Neural cell (in vitro differentiated cells): Measurements from ENCODE around the gene S100A2. TPM values are rescaled to one million over a fixed set of nuclear protein-coding genes. Genes with fewer than 3 reads are reported as not detected.
"Not testable (repeated sequence)": the region's sequence is repeated elsewhere in the genome, so short reads cannot be mapped to it uniquely, and the experiment has no call there.

Experiments
- H2AFZ ChIP-seq: fragments of 200-600, 300-800 bp; sonication (generic), shearing (Covaris generic); 2 replicates; pipeline ENCODE4 v1.6.0; 2014; ENCODE audit warnings: low read depth, mild to moderate bottlenecking, antibody characterized with exemption, low read length, moderate library complexity
- H3F3A ChIP-seq: fragments of 200-600 bp; shearing (Covaris generic); 2 replicates; pipeline ENCODE4 v1.6.1; 2016; ENCODE audit warnings: mild to moderate bottlenecking, moderate library complexity, mixed read lengths, antibody characterized with exemption, low read length; ENCODE audit not compliant: insufficient read depth, poor library complexity, severe bottlenecking
- H3K27ac ChIP-seq: fragments of 200-600, 300-800 bp; sonication (generic), shearing (Covaris generic); 2 replicates; pipeline ENCODE4 v1.5.1; 2014; ENCODE audit warnings: mild to moderate bottlenecking, low read length, moderate library complexity
- H3K27me3 ChIP-seq: fragments of 300-800, 200-600 bp; sonication (generic), shearing (Covaris generic); 2 replicates; pipeline ENCODE4 v1.6.0; 2014; ENCODE audit warnings: mild to moderate bottlenecking, low read depth, low read length, moderate library complexity; ENCODE audit not compliant: insufficient read depth
- H3K36me3 ChIP-seq: fragments of 300-800, 200-600 bp; sonication (generic), shearing (Covaris generic); 2 replicates; pipeline ENCODE4 v1.5.1; 2014; ENCODE audit warnings: mild to moderate bottlenecking, antibody characterized with exemption, low read length, moderate library complexity; ENCODE audit not compliant: insufficient read depth
- H3K4me2 ChIP-seq: fragments of 300-800, 200-600 bp; sonication (generic), shearing (Covaris generic); 2 replicates; pipeline ENCODE4 v1.6.0; 2014; ENCODE audit warnings: mild to moderate bottlenecking, low read length
- H3K4me3 ChIP-seq: fragments of 300-800, 200-600 bp; sonication (generic), shearing (Covaris generic); 2 replicates; pipeline ENCODE4 v1.5.1; 2014; ENCODE audit warnings: mild to moderate bottlenecking, low read length, moderate library complexity
- H3K79me2 ChIP-seq: fragments of 200-600 bp; shearing (Covaris generic); replicated peaks from 2 replicates; pipeline ENCODE4 v1.6.0; 2014; ENCODE audit warnings: mild to moderate bottlenecking, low read length, moderate library complexity; ENCODE audit not compliant: insufficient read depth
- H3K9ac ChIP-seq: fragments of 300-800, 200-600 bp; sonication (generic), shearing (Covaris generic); 2 replicates; pipeline ENCODE4 v1.6.1; 2016; ENCODE audit warnings: mild to moderate bottlenecking, low read length, mixed read lengths
- H3K9me2 ChIP-seq: fragments of 200-600 bp; shearing (Covaris generic); 2 replicates; pipeline ENCODE4 v1.6.1; 2016; ENCODE audit warnings: mild to moderate bottlenecking, low read length, mixed read lengths; ENCODE audit not compliant: insufficient read depth
- H3K9me3 ChIP-seq: fragments of 200-600, 300-800 bp; sonication (generic), shearing (Covaris generic); 2 replicates; pipeline ENCODE4 v1.6.1; 2016; ENCODE audit warnings: mild to moderate bottlenecking, mixed run types, low read length, moderate library complexity, mixed read lengths
- H4K20me1 ChIP-seq: fragments of 200-600 bp; shearing (Covaris generic); 2 replicates; pipeline ENCODE4 v1.6.1; 2016; ENCODE audit warnings: mild to moderate bottlenecking, mixed run types; ENCODE audit not compliant: insufficient read depth
- CTCF ChIP-seq: fragments of 450-650 bp; IDR thresholded peaks from 2 replicates; pipeline ENCODE4 v1.5.1; 2014; ENCODE audit warnings: antibody characterized with exemption, mild to moderate bottlenecking, moderate library complexity; ENCODE audit not compliant: poor library complexity, severe bottlenecking
- EP300 ChIP-seq: fragments of 450-650 bp; conservative IDR thresholded peaks from 2 replicates; pipeline ENCODE4 v1.6.1; 2014; ENCODE audit warnings: antibody characterized with exemption, mild to moderate bottlenecking, moderate library complexity; ENCODE audit not compliant: poor library complexity, severe bottlenecking
- EZH2 ChIP-seq: fragments of 200-600, 300-800 bp; shearing (Covaris generic), sonication (generic); IDR thresholded peaks from 2 replicates; pipeline ENCODE4 v1.6.1; 2014; ENCODE audit warnings: antibody characterized with exemption, low read length, borderline replicate concordance, mild to moderate bottlenecking; ENCODE audit not compliant: insufficient read depth, poor library complexity, severe bottlenecking
- MXI1 ChIP-seq: fragments of 450-650 bp; conservative IDR thresholded peaks from 2 replicates; pipeline ENCODE4 v1.6.1; 2014; ENCODE audit warnings: antibody characterized with exemption, mild to moderate bottlenecking; ENCODE audit not compliant: poor library complexity, severe bottlenecking
- POLR2AphosphoS5 ChIP-seq: IDR thresholded peaks from 2 replicates; pipeline ENCODE4 v1.6.1; 2012
- RAD21 ChIP-seq: fragments of 450-650 bp; conservative IDR thresholded peaks from 2 replicates; pipeline ENCODE4 v1.6.1; 2014; ENCODE audit warnings: antibody characterized with exemption, mild to moderate bottlenecking, moderate library complexity
- REST ChIP-seq: IDR thresholded peaks from 2 replicates; pipeline ENCODE4 v1.6.1; 2012; ENCODE audit warnings: borderline replicate concordance
- SMC3 ChIP-seq: fragments of 450-650 bp; conservative IDR thresholded peaks from 2 replicates; pipeline ENCODE4 v1.6.1; 2014; ENCODE audit warnings: antibody characterized with exemption, mild to moderate bottlenecking, moderate library complexity; ENCODE audit not compliant: poor library complexity
- TAF1 ChIP-seq: IDR thresholded peaks from 2 replicates; pipeline ENCODE4 v1.6.1; 2012; ENCODE audit warnings: low read depth
- polyA plus RNA-seq: library from polyadenylated mRNA; depleted of rRNA; stranded (reverse); fragments of >200 nt; gene quantifications from 2 replicates; pipeline ENCODE4 v1.2.3, GENCODE V29; 2014

Gene S100A2
- polyA plus RNA-seq, 1 donor from 2014 or later, result not detected

- no peaks in the 10 kb centered on the region for H3K9me2 ChIP-seq
- H3K79me2 ChIP-seq, result no peaks in the 10 kb centered on the region
- H3K27me3 ChIP-seq, result no peaks in the 10 kb centered on the region
- H3K27ac ChIP-seq, result no peak overlapping the region
- H3K4me3 ChIP-seq, result no peak overlapping the region
- no peaks in the 10 kb centered on the region for H3K36me3 ChIP-seq
- H2AFZ ChIP-seq, result no peak overlapping the region
- H4K20me1 ChIP-seq, result no peaks in the 10 kb centered on the region
- TF ChIP-seq EZH2, result no peak
- TF ChIP-seq POLR2AphosphoS5, result no peak
- no peak for TF ChIP-seq RAD21
- TF ChIP-seq SMC3, result no peak
- no peak for TF ChIP-seq TAF1
- H3K9ac ChIP-seq, result no peak overlapping the region
- no peaks in the 10 kb centered on the region for H3K9me3 ChIP-seq
- H3F3A ChIP-seq, result no peaks in the 10 kb centered on the region
- H3K4me2 ChIP-seq, result no peak overlapping the region
Observed at GRCh38 chr1:153585006-153585405, 19.4 kb upstream of the S100A2 start.

DNA sequence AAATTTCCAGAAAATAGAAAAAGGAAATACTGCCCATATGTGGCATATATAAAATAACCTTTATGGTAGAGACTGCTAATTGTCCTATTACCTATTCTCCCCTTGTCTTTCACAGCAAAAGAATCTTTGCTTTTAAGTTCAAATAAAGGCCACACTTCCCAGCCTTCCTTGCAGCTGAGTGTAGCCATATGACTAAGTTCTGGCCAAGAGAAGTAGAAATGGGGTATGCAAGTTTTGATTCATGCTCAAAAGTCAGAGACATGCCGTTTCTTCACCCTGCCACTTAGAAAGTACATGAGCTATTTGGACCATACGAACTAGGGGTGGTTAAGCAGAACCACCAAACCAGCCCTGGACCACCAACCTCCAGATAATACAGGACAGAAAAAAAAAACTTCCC is 18.3 kb upstream of the S100A2 start:
- Histone ChIP-seq H3K36me3 (no peaks in the 10 kb centered on the region), H3K79me2 (no peaks in the 10 kb centered on the region), H3K9ac (no peak overlapping the region), H3K9me2 (no peaks in the 10 kb centered on the region), H3K4me2 (no peak overlapping the region), H3K9me3 (no peaks in the 10 kb centered on the region), H3K4me3 (no peak overlapping the region), H4K20me1 (no peaks in the 10 kb centered on the region), H3F3A (no peaks in the 10 kb centered on the region), H3K27ac (no peak overlapping the region), H3K27me3 (no peaks in the 10 kb centered on the region), H2AFZ (no peak overlapping the region)
- TF ChIP-seq SMC3, result no peak
- TF ChIP-seq CTCF, result no peak
- TF ChIP-seq TAF1, result no peak
- no peak for TF ChIP-seq EP300
- no peak for TF ChIP-seq RAD21
- TF ChIP-seq POLR2AphosphoS5, result no peak
- TF ChIP-seq MXI1, result no peak
- TF ChIP-seq EZH2, result no peak
- no peak for TF ChIP-seq REST

DNA sequence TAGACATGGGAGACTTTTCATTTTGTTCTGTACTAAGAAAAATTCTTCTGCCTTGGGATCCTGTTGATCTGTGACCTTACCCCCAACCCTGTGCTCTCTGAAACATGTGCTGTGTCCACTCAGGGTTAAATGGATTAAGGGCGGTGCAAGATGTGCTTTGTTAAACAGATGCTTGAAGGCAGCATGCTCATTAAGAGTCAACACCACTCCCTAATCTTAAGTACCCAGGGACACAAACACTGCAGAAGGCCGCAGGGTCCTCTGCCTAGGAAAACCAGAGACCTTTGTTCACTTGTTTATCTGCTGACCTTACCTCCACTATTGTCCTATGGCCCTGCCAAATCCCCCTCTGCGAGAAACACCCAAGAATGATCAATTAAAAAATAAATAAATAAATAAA is 17.9 kb upstream of the S100A2 start:
- H3K4me2 ChIP-seq, H3K9me2 ChIP-seq: not testable (repeated sequence)

GRCh38 chr1:153582836-153583235 is 17.2 kb upstream of the S100A2 start:
- H3F3A ChIP-seq, H3K79me2 ChIP-seq, H3K27me3 ChIP-seq, H3K4me3 ChIP-seq, H3K4me2 ChIP-seq, H4K20me1 ChIP-seq, H3K9ac ChIP-seq, H2AFZ ChIP-seq, H3K27ac ChIP-seq, H3K9me3 ChIP-seq, H3K9me2 ChIP-seq, H3K36me3 ChIP-seq: not testable (repeated sequence)

More for the DNA sequence above, 17.9 kb upstream of the S100A2 start:
- not testable (repeated sequence) for H2AFZ ChIP-seq, H3K27me3 ChIP-seq, H3K27ac ChIP-seq, H3K36me3 ChIP-seq, H3K79me2 ChIP-seq, H4K20me1 ChIP-seq, H3K4me3 ChIP-seq, H3F3A ChIP-seq, H3K9ac ChIP-seq, H3K9me3 ChIP-seq
